Measurements from ENCODE around the gene EFNB2.

Gene EFNB2

GRCh38 chr13:106551350-106551749 is 15.9 kb upstream of the EFNB2 start:
- TF ChIP-seq CTCF (IDR thresholded peaks at IDR 0.05; ENCODE audit: extremely low read depth, insufficient read depth, missing control alignments), result no peak
- in situ Hi-C loops (cut with MboI; ENCODE audit: low pct_unique_long_range_greater_than_20kb, low sequenced_read_pairs, unreplicated experiment), result loop anchor here (25.0 kb wide), 1 partner anchor 1564 kb away; no protein-coding TSS in a partner anchor

GRCh38 chr13:106550570-106551135 is 15.2 kb upstream of the EFNB2 start:
- DNase-seq (ENCODE audit: low spot score), result no peak
- in situ Hi-C loops (cut with MboI; ENCODE audit: low pct_unique_long_range_greater_than_20kb, low sequenced_read_pairs, unreplicated experiment), result loop anchor here (25.0 kb wide), 1 partner anchor 1563 kb away; no protein-coding TSS in a partner anchor

More at GRCh38 chr13:106551350-106551749, 15.9 kb upstream of the EFNB2 start:
- no peak for DNase-seq (ENCODE audit: low spot score)

GRCh38 chr13:106548064-106548696 is 12.7 kb upstream of the EFNB2 start:
- no peak for DNase-seq (ENCODE audit: low spot score)
- in situ Hi-C loops (cut with MboI; ENCODE audit: low pct_unique_long_range_greater_than_20kb, low sequenced_read_pairs, unreplicated experiment), result no loop called here
- TF ChIP-seq CTCF (IDR thresholded peaks at IDR 0.05; ENCODE audit: extremely low read depth, insufficient read depth, missing control alignments), result no peak

More at GRCh38 chr13:106550570-106551135, 15.2 kb upstream of the EFNB2 start:
- TF ChIP-seq CTCF (IDR thresholded peaks at IDR 0.05; ENCODE audit: extremely low read depth, insufficient read depth, missing control alignments), result no peak

- in situ Hi-C loops (cut with MboI; ENCODE audit: low pct_unique_long_range_greater_than_20kb, low sequenced_read_pairs, unreplicated experiment), result no loop called here
Measured at GRCh38 chr13:106541826-106542225, 6.4 kb upstream of the EFNB2 start.

GRCh38 chr13:106540613-106541012 is 5.2 kb upstream of the EFNB2 start:
- no peak for DNase-seq (ENCODE audit: low spot score)
- no peak for TF ChIP-seq CTCF (IDR thresholded peaks at IDR 0.05; ENCODE audit: extremely low read depth, insufficient read depth, missing control alignments)
- in situ Hi-C loops (cut with MboI; ENCODE audit: low pct_unique_long_range_greater_than_20kb, low sequenced_read_pairs, unreplicated experiment), result no loop called here

More at GRCh38 chr13:106541826-106542225, 6.4 kb upstream of the EFNB2 start:
- DNase-seq (ENCODE audit: low spot score), result no peak
- TF ChIP-seq CTCF (IDR thresholded peaks at IDR 0.05; ENCODE audit: extremely low read depth, insufficient read depth, missing control alignments), result no peak

GRCh38 chr13:106537521-106537920 is 2.1 kb upstream of the EFNB2 start:
- in situ Hi-C loops (cut with MboI; ENCODE audit: low pct_unique_long_range_greater_than_20kb, low sequenced_read_pairs, unreplicated experiment), result no loop called here
- no peak for TF ChIP-seq CTCF (IDR thresholded peaks at IDR 0.05; ENCODE audit: extremely low read depth, insufficient read depth, missing control alignments)
- DNase-seq (ENCODE audit: low spot score), result no peak

All from GM13977 (cell line).